Medulla oblongata (tissue), 1 donor: Measurements from ENCODE around the gene STK10.
A peak's percentile ranks its signal among the peaks of the same experiment; 100 is the strongest.

ENCODE experiments used
- DNase-seq: peaks from one replicate; pipeline ENCODE4 v3.0.0-alpha.2; 2015; ENCODE audit errors: extremely low spot score

STK10 gene

GRCh38 chr5:172189693-172190296 lies 1.8 kb upstream of the STK10 start:
- DNase-seq = no peak

GRCh38 chr5:172188893-172189692 lies 1.1 kb upstream of the STK10 start:
- no peak for DNase-seq

DNA sequence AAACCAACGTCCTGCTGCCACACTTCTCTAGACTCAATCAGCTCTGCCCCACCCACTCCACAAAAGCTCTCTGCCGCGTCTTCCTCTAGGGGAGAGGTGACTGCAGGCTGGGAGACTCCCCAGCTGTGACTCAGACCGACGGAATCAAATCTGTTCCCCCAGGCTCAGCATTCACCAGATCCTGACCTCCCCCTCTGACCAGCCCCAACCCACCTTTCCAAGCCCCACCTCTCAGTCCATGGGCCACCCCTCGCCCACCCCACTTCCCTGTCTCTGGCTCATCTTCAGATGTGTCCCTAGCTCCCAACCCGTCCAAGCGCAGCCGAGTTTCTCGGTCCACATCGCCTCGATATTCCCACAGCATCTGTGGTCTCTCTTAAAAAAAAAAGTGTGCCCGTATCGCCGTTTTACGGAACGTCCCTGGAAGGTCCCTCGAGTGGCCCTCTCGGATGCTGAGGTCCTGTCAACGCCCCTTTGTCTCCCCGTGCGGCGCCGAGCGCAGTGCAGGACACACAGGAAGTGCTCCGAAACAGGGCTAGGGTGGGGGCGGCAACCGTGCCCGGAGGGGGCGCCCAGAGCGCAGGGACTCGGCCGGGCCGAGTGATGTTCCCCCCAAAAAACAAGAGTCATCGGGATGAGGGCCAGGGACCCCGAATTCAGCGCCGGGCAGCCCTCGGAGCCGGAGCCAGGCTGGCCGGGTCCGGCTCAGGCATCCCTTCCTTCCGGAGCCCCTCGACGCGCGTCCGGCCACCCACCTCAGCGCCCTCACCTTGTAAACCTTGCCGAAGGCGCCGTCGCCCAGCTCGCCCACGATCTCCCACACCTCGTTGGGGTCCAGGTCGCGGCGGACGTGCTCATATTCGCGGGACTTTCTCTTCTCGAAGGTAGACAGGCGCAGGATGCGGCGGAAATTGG lies 649 bp downstream of the STK10 start:
- DNase-seq = peak; percentile 58

GRCh38 chr5:172186114-172186695 lies 1.8 kb downstream of the STK10 start:
- DNase-seq = no peak

DNA sequence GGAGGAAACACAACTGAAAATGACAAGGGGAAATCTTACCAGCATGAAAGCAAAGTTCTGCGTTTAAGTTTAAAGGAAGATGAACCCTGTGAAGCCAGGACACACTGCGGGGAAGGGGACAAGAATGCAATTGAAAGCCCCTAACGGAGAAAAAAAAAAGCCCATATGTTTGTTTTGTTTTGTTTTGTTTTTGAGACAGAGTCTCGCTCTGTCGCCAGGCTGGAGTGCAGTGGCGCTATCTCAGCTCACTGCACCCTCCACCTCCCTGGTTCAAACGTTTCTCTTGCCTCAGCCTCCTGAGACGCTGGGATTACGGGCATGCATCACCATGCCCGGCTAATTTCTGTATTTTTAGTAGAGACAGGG lies 2.9 kb downstream of the STK10 start:
- DNase-seq = no peak

- DNase-seq = no peak
Observed at GRCh38 chr5:172183881-172184280, 4.1 kb downstream of the STK10 start.

- DNase-seq = no peak
Observed at GRCh38 chr5:172182291-172182690, 5.7 kb downstream of the STK10 start.

GRCh38 chr5:172180936-172181335 lies 7.1 kb downstream of the STK10 start:
- no peak for DNase-seq

DNA sequence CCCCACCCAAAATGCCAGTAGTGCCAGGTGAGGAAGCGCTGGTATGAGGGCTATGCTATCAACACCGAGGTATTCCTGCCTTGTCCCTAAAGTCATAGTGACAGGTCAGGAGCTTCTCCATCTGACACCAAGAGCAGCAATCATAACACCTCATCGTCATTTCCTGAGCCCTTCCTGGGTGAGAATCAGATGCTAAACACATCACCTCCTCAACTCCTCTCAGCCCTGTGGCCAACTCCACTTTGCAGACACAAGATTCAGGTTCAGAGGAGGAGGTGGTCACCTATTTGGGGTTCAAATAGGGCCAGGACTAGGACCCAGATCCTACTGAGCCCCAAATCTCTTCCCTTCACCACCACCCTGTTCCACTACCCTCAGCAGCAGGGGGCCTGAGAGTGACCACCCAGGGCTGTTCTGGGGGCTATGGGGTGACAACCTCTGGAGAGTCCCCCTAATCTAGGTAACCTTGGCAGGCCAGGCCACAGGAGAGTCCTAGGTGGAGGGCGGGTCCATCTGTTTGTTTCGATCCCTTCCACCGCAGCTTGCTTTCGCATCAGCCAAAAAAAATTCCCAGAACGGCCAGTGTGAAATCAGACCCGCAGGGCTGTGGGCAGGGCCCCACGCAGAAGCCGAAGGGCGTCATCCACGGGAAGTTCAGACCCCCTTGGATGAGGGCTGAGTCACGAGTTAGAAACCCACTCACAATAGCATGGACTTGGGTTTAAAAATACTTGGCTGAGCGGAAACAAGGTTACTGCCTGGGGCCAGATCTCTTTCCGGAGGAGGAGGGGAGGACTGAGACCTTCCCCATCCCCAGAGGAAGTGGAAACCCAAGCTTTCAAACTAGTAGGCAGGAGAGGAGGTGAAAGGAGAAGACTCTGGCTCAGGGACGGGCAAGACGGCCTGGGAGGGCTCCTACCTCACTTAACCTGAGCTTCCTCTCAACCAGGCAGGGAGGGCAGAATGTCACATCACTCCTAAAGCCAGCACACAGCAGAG lies 8.7 kb downstream of the STK10 start:
- peak; percentile 58 for DNase-seq

DNA sequence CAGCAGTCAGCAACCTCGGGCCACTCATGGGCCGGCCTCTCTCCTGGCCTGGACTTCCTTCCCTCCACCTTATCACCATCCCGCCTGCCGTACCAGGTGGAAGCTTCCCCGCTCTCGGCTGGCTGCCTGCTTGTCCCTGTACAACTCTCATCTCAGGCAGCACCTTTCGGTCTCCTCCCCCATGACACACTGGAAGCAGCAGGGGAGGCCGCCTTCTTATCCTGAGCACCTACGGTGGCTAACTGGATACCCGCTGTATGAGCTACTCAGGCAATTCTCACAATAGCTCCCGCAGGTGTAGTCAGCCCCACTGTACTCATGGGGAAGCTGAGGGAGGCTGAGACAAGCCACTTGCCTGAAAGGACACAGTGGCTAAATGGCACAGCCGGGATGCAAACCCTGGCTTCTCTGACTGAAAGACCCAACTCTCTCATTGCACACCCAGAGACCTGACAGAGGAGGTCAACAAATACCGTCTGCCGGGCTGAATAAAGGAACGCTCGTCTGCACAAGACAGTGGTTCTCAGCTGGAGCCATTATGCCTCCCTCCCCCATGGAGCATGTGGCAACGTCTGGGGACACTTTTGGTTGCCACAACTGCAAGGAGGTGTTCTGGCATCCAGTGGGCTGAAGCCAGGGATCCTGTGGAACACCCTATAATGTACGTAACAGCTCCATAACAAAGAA lies 9.6 kb downstream of the STK10 start:
- DNase-seq = no peak

GRCh38 chr5:172177176-172177575 lies 10.8 kb downstream of the STK10 start:
- DNase-seq = no peak

DNA sequence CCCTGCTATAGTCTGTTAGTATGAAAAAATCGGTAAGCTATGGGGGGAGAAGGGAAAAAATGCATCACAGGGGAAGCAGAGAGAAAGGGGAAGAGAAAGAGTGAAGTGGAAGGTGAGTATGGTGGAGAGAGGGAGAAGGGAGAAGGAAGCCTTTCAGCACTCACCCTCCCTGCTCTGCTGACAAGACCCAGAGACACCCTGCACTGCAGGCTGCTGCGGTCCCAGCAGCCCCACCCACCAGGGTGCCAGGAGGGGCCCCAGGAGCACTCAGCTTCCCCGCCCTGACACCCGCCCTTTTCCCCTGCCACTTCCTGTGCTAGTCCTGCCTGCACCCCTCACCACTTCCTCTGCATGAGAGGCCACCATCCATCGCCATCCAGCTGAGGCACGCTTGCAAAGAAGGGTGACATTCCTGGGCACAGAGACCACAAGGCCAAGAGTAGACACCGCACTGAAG lies 12.7 kb downstream of the STK10 start:
- DNase-seq = peak; percentile 58

DNA sequence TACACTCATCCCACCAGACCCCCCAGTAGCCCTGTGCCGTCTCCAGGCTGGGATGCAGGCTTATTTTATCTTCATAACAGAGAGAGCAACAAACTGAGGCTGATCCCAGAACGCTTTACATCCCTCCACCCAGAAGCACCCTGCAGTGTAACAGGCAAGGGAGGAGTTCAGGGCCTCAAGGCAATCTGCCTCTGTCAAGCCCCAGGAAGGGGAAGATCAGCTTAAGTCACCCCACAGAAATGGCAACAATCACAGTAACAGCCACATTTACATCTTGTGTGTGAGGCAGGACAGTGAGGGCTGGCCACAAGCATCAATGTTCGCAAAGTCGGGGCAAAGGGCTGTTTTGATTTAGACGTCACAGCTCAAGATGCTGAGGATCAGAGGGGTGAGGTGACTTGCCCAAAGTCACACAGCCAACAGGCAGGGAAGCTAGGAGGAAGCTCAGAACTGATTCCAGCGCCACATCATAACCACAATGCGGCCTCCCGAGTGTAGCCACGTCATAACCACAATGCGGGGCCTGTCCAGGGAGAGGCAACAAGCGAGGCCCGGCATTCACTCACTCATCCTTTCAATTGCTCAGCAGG lies 14.4 kb downstream of the STK10 start:
- no peak for DNase-seq

DNA sequence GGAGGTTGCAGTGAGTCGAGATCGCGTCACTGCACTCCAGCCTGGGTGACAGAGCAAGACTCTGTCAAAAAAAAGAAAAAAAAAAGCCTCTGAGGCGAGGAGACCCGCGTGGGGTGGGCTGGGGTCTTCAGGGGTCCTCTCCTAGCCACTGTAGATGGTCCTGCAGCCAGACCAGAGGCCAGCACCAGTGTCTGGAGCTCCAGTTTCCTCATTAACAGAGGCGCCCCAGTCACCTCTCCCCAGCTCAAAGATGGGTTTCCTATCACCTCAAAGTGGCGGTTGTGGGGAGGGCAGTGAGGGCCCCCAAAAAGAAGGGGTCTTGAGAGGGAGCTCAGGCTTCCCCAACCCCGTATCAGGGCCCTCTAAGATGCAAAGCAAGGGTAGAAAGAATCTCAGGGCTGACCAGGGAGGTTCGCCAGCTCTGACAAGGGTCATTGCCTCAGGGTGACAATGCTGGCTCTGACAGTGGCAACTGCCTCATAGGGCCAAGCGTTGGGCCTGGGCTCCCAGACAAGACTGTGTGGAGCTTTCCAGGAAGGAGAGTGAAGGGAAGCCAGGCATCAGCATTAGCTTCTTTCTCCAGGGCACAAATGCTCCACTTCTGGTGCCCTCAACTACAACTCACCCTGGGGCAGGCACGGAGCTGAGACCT lies 15.0 kb downstream of the STK10 start:
- DNase-seq = peak; percentile 90

DNA sequence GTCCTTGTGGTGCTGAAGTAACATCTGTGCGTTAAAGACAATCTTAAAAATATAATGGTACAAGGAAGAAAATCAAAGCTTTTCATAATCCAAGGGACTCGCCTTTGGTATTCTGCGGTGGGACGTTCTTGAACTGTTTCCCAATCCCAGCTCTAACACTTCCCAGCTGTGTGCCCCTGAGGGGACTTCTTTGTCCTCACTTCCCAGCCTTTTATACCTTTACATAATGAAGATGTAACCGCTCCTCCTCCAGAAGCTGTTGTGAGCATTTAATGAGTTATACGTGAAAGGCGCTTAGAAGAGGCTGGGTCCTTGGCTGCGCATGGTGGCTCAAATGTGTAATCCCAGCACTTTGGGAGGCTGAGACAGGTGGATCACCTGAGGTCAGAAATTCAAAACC lies 16.9 kb downstream of the STK10 start:
- no peak for DNase-seq

DNA sequence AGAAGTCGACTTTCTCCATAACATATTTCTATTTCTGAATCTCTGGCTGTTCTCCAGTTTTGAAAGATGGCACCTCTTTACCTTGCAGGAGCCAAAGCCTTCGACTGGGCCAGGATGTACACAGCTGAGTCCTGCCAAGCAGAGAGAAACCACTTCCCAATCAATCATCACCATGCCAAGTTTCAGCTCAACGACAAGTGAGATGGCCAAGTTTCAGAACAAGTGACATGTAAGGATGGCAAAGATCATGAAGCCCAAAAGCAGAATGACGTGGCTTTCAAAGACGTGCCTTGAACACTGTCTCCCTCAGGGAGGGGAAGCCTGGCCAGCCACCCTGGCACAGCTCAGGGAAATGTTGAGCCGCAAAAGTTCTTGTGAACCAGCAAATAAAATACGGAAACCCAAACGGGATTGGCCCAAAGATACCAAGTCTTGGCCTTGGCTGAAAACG lies 17.7 kb downstream of the STK10 start:
- DNase-seq = no peak

GRCh38 chr5:172169216-172169615 lies 18.8 kb downstream of the STK10 start:
- no peak for DNase-seq

DNA sequence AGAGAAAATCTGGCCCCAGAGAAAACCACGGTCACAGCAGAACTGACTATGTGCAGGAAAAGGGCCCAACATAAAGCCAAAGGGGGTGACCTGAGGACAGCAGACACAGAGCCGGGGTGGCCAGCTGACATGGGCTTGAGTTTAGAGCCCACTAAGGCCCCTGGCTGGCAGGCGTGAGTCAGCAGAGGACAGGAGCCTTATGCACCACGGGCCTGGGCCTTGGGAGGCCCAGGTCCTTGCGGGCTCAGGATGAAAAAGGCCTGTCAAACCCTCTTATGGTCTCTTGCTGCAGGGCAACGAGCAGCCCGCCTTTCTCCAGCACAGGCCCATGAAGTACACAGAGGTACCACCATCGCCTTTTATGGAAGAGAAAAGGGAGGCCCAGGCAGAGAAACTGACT lies 19.7 kb downstream of the STK10 start:
- DNase-seq = no peak

DNA sequence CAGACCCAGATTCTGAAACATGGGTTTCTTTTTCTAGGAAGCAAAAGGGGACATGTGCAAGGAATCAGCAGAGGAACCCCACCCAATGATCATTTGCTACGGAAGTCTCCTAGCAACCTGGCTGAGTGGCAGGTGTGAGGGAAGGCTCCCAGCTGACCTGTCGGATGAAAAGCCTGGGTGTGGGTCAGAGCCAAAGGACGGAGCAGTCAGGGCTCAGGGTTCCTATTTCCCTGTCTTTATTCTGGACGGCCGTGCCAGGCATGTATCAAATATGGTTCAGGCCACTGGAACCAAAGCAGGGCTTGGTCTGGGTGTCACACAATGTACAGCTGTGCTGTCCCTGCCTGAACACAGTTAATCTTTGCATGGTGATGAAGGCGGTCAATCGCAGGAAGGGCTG lies 20.1 kb downstream of the STK10 start:
- DNase-seq = no peak
